Measurements from ENCODE around the gene FAM120AOS.
A peak's percentile ranks its signal among the peaks of the same experiment; 100 is the strongest.
"Not testable (repeated sequence)": the region's sequence is repeated elsewhere in the genome, so short reads cannot be mapped to it uniquely, and the experiment has no call there.

The FAM120AOS gene

DNA sequence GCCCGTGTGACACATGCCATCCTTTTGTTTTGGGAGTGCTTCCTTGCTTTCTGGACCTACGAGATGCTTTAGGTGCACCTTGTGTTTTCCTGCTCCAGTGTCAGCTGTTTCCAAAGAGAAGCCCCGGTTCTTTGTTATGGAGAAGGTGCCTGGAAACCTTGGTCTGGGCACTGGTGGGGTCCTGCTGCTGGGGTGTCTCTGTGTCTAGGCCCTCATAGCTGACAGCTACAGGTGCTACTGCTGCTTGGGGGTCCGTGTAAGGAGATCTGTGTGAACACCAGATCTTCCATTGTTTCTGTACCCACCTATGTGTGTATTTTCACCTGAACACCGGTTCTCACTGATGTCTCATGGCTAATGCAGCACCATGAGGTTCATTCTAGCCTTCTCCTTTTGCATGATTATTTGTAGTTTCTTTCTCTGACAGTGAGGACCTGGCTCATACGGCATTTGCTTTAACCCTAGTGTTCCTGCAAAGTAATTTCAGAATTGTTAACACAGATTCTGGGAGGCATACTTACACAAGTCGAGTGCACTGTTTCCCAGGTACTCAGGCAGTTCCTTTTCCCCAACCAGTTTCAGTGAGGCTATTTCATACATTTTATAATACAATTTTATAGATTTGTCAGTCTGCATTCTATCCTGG lies 13.2 kb upstream of the FAM120AOS start:
- no peak for DNase-seq

- DNase-seq = no peak
Observed at GRCh38 chr9:93465855-93466254, 12.5 kb upstream of the FAM120AOS start.

DNA sequence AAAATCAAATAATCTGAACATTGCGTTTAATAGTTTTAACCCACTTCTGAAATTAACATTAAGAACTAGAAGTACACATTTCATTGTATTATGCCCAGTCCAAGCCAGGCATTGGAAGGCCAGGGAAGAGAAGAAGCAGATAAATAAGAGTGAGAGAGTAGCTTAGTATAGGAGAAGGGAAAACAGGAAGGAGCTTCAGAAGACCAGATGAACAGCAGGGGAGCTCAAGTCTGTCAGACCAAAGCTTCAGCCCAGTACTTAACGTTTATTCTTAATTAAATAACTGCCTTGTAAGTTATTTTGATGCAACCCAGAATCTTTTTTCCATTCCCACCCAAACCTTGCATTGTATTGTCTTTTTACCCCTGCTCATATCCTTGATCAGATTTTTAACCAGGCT lies 11.5 kb upstream of the FAM120AOS start:
- DNase-seq = no peak

DNA sequence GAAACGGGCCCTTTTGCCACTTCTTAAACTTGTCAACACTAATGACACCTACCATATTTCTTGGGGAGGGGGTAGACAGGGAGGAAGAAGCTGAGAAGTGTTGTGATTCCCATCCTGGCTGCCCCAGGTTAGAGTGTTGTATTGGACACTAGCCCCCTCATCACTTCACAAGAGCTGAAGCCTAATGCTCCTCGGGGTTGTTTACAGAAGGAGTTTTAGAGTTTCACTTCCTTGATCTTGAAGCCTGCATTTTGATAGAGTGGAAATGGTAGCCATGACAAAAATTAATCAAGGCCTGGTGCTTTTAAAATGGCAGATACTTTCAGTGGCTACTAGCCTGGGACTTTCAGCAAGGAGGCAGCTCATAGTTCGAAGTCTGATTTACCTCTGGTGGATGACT lies 11.0 kb upstream of the FAM120AOS start:
- no peak for DNase-seq

DNA sequence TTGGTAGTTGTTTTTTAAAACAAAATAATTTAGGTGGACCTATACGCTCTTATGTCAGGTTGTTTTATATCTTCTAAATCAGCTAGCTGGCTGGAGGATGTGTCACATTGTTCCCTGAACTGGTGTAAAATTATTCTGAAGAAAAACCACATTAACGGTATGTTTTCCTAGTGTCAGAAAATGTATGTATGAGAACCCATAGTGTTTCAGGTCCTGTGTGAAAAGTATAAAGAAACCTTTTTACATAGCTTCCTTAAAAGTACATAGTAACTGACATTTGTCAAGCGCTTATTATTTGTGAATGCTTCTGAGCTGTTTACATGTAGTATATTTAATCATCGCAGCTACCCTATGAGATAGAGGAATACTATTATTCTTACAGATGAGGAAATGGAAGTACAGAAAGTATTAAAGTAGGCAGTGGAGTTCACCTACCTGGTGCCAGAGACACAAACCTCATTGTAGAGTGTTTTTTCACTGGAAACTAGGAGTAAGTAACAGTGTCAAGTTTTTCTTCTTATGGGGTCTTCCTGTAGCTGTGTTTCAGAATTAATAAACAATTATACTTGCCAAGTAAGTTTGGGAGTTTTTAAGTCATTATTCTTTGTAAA lies 10.4 kb upstream of the FAM120AOS start:
- no peak for DNase-seq

- DNase-seq = no peak
Observed at GRCh38 chr9:93461821-93462220, 8.4 kb upstream of the FAM120AOS start.

- no peak for DNase-seq
Observed at GRCh38 chr9:93461414-93461743, 8.0 kb upstream of the FAM120AOS start.

DNA sequence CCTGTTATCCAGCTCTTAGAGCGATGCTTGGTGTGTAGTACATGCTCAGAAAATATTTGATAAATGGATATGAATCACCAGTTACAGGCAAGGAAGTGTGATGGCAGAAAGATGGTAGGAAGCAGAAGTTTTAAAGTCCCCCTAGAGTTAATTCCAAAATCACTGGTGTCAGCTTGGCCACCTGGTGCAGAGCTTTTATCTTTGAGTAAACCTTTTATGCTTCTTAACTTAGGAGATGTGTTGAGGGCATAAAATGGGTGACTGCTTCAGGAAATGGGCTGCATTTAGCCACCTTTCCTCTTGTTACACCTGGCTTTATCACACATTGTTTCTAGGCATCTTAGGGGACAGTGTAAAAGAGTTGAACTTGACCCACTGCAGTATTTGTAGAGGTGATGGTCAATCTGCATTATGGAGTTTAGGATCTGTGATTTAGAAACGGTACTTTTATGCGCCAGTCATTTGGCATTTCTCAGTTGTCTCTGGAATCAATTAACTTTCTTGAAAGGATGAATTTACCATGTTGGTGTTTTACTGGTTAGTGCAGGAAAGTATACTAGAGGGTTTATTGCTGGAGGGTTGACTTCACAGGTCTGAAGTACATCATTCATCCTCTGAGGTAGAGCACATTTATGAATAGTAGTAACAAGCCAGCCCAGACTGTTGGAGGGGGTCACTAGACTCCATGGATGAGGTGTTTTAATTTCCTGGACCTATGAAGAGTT lies 7.5 kb upstream of the FAM120AOS start:
- DNase-seq = no peak

DNA sequence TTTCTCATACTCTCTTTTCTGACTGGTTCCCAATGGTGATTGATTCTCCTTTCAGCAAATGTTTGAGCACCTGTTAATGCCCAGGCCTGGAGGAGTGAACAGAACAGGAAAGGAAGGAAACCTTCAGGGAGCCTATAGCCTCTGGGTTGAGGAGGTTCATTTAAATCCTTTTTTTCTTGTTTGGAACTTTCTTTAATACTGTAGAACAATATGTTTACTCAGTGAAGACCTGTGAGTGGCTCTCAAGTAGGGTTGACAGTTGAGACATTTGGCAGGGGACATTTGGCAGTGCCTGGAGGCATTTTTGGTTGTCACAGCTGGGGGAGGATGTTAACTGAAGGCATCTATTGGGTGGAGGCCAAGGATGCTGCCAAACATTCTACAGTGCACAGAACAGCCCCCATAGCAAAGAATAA lies 6.1 kb upstream of the FAM120AOS start:
- DNase-seq = no peak

GRCh38 chr9:93458712-93459111 lies 5.3 kb upstream of the FAM120AOS start:
- no peak for DNase-seq

DNA sequence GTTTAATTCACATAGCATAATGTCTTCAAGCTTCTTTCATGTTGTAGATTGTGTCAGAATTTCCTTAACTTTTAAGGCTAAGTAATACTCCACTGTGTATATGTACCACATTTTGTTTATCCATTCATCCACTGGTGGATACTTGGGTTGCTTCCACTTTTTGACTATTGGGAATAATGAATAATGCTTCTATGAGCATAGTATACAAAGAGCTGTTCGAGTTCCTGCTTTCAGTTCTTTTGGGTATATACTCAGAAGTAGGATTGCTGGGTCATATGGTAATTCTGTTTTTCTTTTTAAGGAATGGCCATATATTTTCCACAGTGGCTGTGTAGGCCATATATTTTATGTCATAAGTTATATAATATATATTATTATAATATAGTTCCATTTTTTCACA lies 3.6 kb upstream of the FAM120AOS start:
- no peak for DNase-seq

DNA sequence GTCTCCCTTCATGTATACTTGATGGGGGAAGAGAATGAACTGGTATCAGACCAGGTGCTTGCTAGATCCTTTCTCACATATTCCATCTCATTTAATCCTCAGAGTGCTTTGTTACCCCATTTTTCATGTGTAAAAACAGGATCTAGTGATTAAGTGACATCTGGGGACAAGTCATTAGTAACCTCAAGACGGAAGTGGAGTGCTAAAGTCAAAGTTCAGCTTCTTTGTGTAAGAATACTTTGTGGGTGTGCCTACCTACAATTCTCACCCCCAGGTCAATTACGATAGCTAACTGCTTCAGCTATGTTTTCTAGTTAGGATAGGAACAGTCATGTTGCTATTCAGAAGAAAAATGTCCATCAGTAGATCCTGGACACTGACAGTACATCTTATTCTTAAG lies 3.1 kb upstream of the FAM120AOS start:
- no peak for DNase-seq

GRCh38 chr9:93456022-93456421 lies 2.6 kb upstream of the FAM120AOS start:
- no peak for DNase-seq

- no peak for DNase-seq
Observed at GRCh38 chr9:93452710-93453046, 703 bp downstream of the FAM120AOS start.

DNA sequence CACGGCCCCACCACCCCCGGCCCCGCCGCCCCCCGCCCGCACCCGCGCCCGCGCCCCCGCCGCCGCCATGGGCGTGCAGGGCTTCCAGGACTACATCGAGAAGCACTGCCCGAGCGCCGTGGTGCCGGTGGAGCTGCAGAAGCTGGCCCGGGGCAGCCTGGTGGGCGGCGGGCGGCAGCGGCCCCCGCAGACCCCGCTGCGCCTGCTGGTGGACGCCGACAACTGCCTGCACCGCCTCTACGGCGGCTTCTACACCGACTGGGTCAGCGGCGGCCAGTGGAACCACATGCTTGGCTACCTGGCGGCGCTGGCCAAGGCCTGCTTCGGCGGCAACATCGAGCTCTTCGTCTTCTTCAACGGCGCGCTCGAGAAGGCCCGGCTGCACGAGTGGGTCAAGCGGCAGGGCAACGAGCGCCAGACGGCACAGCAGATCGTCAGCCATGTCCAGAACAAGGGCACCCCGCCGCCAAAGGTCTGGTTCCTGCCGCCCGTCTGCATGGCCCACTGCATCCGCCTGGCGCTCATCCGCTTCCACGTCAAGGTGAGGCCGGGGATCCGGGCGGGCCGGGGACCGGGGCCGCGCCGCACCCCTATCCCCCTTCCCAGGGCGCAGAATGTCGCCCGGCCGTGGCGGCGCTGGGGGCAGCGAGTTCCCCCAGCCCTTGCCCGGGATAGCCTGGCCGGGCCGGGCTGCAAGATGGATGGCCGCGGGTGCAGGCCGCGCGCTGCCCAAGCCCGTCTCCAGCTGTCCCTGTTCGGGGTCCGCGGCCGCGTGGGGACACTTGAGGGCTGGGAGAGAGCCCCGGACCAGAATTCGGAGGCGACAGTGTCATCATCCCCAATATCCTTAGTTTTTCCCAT lies 1.3 kb downstream of the FAM120AOS start:
- no peak for DNase-seq

DNA sequence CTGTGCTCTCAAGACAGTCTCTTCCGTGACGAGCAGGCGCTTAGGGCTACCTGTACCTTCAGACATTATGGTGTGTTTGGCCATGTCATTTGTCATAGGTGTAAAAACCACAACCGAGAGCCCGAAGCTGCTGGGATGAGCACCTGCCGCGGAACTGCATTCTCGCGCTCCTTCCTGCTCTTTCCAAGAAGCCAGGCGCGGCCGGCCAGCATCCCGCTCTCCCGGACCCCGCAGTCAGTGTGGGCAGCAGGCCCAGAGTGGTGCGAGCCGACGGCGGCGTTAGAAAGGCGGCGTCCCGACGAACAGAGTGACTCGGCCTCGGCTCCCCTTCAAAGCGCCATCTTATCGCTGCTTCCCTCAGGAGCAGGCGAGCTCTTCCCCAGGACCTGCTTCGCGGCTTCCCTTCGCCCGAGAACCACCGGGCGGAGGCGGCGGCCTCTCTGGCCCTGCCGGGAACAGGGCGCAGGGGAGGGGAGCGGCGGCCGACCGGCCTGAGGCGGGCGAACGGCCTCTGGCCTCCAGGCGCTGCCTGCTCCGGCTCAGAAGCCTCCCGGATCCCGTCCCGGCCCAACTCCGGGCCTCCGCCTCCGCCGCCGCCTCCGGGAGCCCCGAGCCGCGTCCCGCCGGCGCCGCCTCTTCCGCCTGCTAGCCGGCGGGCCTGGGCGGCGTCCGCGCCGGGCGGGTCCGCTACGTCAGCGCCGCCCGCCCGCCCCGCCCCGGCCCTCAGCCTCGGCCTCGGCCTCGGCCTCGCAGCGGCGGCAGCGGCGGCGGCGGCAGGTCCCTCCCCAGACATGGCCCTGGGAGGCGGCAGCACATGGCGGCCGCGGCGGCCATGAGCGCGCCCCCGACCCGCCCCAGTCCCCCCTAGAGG lies 2.2 kb downstream of the FAM120AOS start, which contains the start of gene FAM120A:
TSS of gene FAM120A (plus strand) at position 741 of the 871 bp plus-strand sequence. CDS start 231 bp downstream, outside the sequence.
- peak; percentile 60 for DNase-seq

DNA sequence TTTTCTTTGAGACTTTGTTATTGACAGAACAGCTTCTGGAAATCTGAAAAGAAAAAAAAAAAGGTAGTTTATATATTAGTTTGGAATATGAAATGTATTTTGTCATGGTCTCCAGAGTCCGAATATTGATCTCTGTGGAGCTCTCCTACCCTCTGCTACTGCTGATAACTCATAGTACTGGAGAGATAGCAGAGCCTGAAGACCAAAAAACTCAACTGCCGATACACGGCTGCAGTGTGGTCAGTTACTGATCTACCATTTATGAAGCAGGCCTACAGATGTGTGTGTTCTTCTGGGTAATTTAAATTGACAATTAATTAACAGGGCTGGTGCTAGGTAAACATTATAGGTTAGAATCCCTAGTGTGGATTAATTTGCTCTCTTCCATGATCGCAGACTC lies 5.7 kb downstream of the FAM120AOS start:
- DNase-seq = no peak

GRCh38 chr9:93446073-93446472 lies 7.3 kb downstream of the FAM120AOS start:
- DNase-seq = no peak

DNA sequence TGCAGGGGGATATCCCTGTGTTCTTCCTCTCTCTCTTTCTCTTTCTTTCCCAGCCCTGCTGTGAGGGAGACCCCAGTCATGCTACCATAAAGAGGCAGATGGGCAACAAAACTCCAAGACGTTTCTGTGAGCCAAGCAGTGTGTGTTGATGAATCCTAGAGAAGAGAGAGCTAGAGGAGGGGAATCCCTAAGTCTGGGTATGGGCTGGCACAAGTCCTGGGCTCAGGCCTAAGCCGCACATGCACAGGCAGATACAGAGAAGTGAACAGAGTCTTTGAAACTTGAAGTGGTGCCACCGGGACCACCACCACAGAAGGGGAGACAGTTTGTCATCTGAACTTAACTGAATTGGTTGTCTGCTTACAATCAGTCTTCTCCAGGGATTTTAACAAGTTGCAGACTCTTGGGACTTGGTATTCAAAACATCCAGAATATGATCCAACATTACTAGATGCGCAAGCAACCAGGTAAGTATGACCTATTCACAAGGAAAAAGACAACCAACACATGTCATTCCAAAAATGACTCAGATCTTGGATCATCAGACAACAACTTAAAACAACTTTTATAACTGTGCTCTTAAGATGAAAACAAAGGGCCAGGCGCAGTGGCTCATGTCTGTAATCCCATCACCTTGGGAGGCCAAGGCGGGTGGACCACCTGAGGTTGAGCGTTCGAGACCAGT lies 12.3 kb downstream of the FAM120AOS start:
- no peak for DNase-seq

- not testable (repeated sequence) for DNase-seq
Observed at GRCh38 chr9:93439301-93439700, 14.1 kb downstream of the FAM120AOS start.

- no peak for DNase-seq
Observed at GRCh38 chr9:93437996-93438395, 15.4 kb downstream of the FAM120AOS start.

Measured in effector CD8-positive, alpha-beta T cell (primary cell).